Progenitor cell of endocrine pancreas (in vitro differentiated cells): ENCODE results near the gene GALNTL6. TPM values are rescaled to one million over a fixed set of nuclear protein-coding genes. Genes with fewer than 3 reads are reported as not detected.

ENCODE experiments used
- DNase-seq: peaks from one replicate; pipeline ENCODE4 v3.0.0; 2021; ENCODE audit warnings: low spot score; ENCODE audit not compliant: unreplicated experiment
- H3K27ac Mint-ChIP-seq: 2 replicates; pipeline ENCODE4 v1.8.0; 2021; ENCODE audit warnings: mild to moderate bottlenecking, moderate library complexity, mixed read lengths
- H3K27me3 Mint-ChIP-seq: 2 replicates; pipeline ENCODE4 v1.8.0; 2021; ENCODE audit warnings: mixed read lengths
- H3K36me3 Mint-ChIP-seq: 2 replicates; pipeline ENCODE4 v1.8.0; 2022; ENCODE audit warnings: mixed read lengths; ENCODE audit not compliant: insufficient read depth
- H3K4me1 Mint-ChIP-seq: 2 replicates; pipeline ENCODE4 v1.8.0; 2021; ENCODE audit warnings: low read depth, mixed read lengths
- H3K4me3 Mint-ChIP-seq: 2 replicates; pipeline ENCODE4 v1.8.0; 2021; ENCODE audit warnings: low read depth, mild to moderate bottlenecking, moderate library complexity, mixed read lengths
- H3K9me3 Mint-ChIP-seq: 2 replicates; pipeline ENCODE4 v1.8.0; 2021; ENCODE audit warnings: low read depth, mixed read lengths
- total RNA-seq: library from RNA; stranded (reverse); gene quantifications from 2 replicates; pipeline ENCODE4 v1.2.1, GENCODE V29; 2021
- TF ChIP-seq, protein P1 (sequence below): fragments of 200-600 bp; sonication (generic); IDR thresholded peaks from one replicate; pipeline ENCODE4 v1.5.0; 2021; ENCODE audit warnings: antibody characterized with exemption, mild to moderate bottlenecking; ENCODE audit not compliant: unreplicated experiment

Gene GALNTL6
- total RNA-seq, 1 donor from 2014 or later: 0.14 TPM

DNA sequence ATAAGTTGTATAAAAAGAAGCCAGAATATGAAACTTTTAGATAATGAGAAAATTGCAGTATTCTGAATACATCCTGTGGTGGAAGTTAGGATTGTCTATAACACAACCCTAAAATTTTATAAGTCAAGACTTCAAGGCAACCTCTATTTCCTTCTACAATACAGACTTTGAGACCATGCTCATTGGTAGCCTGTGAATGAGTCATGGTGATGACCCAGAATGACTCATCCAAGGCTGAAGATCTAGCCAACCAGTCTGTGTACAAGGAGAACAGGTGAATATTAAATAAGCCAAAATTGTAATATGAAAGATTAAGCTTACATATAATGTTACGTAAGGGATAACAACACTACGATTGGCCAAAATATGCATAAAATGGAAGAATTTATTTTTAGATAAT lies 879.5 kb downstream of the GALNTL6 start:
- no peaks in the 10 kb centered on the region for H3K36me3 Mint-ChIP-seq
- no peak overlapping the region for H3K27ac Mint-ChIP-seq
- no peaks in the 10 kb centered on the region for H3K4me1 Mint-ChIP-seq
- TF ChIP-seq, protein P1, sequence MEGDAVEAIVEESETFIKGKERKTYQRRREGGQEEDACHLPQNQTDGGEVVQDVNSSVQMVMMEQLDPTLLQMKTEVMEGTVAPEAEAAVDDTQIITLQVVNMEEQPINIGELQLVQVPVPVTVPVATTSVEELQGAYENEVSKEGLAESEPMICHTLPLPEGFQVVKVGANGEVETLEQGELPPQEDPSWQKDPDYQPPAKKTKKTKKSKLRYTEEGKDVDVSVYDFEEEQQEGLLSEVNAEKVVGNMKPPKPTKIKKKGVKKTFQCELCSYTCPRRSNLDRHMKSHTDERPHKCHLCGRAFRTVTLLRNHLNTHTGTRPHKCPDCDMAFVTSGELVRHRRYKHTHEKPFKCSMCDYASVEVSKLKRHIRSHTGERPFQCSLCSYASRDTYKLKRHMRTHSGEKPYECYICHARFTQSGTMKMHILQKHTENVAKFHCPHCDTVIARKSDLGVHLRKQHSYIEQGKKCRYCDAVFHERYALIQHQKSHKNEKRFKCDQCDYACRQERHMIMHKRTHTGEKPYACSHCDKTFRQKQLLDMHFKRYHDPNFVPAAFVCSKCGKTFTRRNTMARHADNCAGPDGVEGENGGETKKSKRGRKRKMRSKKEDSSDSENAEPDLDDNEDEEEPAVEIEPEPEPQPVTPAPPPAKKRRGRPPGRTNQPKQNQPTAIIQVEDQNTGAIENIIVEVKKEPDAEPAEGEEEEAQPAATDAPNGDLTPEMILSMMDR: no peak
- peaks cover 15% of the 10 kb centered on the region for H3K9me3 Mint-ChIP-seq
- no peaks in the 10 kb centered on the region for H3K27me3 Mint-ChIP-seq
- DNase-seq: no peak
- H3K4me3 Mint-ChIP-seq: no peak overlapping the region

DNA sequence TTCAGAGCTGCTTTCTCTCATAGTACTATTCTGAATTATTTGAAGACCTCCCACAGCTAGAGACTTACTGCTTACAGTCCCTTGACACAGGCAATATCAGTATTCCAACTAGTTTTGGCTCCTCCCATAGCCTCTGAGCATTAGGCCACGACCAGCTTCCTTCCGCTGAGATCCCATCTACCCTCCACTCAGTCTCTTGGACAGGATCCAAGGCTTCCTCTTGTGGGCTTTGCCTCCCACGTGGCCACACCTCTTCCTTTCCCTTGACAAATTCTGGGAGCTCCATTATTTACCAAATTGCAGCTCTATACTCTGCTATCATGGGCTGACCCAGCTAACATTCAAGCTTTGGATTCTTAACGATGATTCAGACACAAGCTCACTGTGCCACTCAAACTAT lies 885.1 kb downstream of the GALNTL6 start:
- Mint-ChIP-seq H3K27me3 (no peaks in the 10 kb centered on the region), H3K36me3 (no peaks in the 10 kb centered on the region), H3K27ac (no peak overlapping the region), H3K4me3 (no peak overlapping the region), H3K9me3 (peaks cover 7% of the 10 kb centered on the region), H3K4me1 (no peaks in the 10 kb centered on the region)
- no peak for DNase-seq
- TF ChIP-seq, protein P1: no peak

DNA sequence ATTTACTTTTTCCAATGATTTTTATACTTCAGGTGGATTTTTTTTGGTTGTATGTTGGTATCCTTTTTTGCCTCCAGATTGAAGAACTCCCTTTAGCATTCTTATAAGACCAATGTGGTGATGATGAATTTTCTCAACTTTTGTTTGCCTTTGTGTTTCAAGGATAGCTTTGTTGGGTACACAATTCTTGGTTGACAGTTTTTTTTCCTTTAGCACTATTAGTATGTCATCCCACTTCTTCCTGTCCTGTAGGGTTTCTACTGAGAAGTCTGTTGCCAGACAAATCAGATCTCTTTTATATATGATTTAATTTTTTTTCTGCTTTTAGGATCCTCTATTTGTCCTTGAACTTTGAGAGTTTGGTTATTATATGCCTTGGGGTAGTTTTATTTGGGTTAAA lies 892.4 kb downstream of the GALNTL6 start:
- Mint-ChIP-seq H3K9me3 (peaks cover 29% of the 10 kb centered on the region), H3K27ac (no peak overlapping the region), H3K4me1 (peaks cover 26% of the 10 kb centered on the region), H3K36me3 (peaks cover 9% of the 10 kb centered on the region), H3K27me3 (no peaks in the 10 kb centered on the region), H3K4me3 (no peak overlapping the region)
- TF ChIP-seq, protein P1: no peak
- DNase-seq: no peak

DNA sequence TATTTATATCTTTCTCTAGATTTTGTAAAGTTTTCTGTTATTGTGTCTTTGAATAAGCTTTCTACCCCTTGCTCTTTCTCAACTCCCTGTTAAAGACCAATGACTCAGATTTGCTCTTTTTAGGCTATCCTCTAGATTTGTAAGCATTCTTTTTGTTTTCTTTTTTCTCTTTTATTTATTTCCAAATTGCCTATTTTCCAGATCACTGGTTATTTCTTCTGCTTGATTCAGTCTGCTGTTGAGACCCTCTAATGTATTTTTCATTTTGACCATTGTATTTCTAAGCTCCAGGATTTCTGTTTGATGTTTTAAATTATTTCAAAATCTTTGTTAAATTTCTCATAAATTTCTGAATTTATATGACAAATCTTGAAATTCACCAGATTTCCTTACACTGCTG lies 892.8 kb downstream of the GALNTL6 start:
- H3K4me1 Mint-ChIP-seq: peaks cover 28% of the 10 kb centered on the region
- TF ChIP-seq, protein P1: no peak
- H3K27me3 Mint-ChIP-seq: no peaks in the 10 kb centered on the region
- no peak for DNase-seq
- H3K4me3 Mint-ChIP-seq: no peak overlapping the region
- peak overlapping the region; percentile 20 for H3K27ac Mint-ChIP-seq
- H3K36me3 Mint-ChIP-seq: peaks cover 9% of the 10 kb centered on the region
- H3K9me3 Mint-ChIP-seq: peaks cover 29% of the 10 kb centered on the region

DNA sequence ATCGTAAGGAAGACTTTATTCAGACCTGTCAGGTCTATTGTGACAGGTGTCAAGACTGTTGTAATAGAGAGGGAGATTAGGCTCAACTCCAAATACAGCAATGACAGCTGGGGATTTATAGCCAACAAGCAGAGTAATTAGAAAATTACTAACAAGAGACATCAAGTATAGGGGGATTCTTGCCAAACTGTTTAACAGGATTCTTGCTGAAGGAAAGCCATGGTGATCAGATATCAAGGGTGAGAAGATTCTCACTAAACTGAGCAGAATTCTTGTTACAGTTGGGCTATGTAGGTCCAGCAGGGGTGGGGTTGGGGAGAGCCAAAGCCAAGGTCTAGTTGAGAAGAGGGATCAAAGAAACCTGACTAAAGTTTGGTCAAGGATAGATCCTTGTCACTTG lies 894.4 kb downstream of the GALNTL6 start:
- TF ChIP-seq, protein P1: no peak
- Mint-ChIP-seq H3K4me3 (no peak overlapping the region), H3K9me3 (peaks cover 32% of the 10 kb centered on the region)

More for the DNA sequence above, 894.4 kb downstream of the GALNTL6 start:
- Mint-ChIP-seq H3K36me3 (peaks cover 9% of the 10 kb centered on the region), H3K4me1 (peaks cover 32% of the 10 kb centered on the region), H3K27ac (peak overlapping the region; percentile 62), H3K27me3 (no peaks in the 10 kb centered on the region)
- DNase-seq: no peak
